GM10248 (cell line): ENCODE data around the gene EFCC1.

Experiments
- CTCF ChIA-PET: fragments of 300-600 bp; sonication (Branson Sonifier 250); formaldehyde crosslinking; extraction: SDS; loops from one replicate; lab custom pipeline; 2021; ENCODE audit warnings: antibody characterized with exemption; lab: Yijun Ruan, JAX
- POLR2A ChIA-PET: fragments of 350-650 bp; sonication (Branson Sonifier 250); formaldehyde crosslinking; extraction: SDS; loops from one replicate; lab custom pipeline; 2020; ENCODE audit warnings: antibody characterized with exemption; lab: Yijun Ruan, JAX
- DNase-seq: peaks from one replicate; pipeline ENCODE4 v3.0.0; 2012; ENCODE audit errors: extremely low spot score
- TF ChIP-seq, protein P1 (sequence below): IDR thresholded peaks from 2 replicates; pipeline ENCODE4 v1.5.1; 2012; ENCODE audit warnings: mild to moderate bottlenecking, low read depth; ENCODE audit errors: extremely low read depth, missing control alignments, control extremely low read depth

Gene EFCC1, protein sequence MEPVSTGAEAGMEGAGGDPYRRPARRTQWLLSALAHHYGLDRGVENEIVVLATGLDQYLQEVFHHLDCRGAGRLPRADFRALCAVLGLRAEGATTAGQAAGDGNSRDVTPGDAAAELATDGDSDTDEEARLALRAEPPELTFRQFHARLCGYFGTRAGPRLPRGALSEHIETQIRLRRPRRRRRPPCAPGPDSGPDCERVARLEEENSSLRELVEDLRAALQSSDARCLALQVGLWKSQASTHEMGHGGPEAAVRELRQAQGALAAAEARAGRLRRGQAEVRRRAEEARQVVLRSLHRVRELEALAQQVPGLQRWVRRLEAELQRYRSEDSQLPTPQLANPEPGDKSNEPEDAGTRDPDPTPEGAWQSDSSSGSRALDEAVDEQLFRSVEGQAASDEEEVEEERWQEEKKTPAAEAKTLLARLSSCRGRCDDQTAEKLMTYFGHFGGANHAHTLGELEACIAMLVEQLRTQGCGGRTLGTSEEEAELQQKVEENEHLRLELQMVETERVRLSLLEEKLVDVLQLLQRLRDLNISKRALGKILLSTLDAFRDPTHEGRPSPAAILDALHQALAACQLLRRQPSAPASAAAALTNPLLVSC

DNA sequence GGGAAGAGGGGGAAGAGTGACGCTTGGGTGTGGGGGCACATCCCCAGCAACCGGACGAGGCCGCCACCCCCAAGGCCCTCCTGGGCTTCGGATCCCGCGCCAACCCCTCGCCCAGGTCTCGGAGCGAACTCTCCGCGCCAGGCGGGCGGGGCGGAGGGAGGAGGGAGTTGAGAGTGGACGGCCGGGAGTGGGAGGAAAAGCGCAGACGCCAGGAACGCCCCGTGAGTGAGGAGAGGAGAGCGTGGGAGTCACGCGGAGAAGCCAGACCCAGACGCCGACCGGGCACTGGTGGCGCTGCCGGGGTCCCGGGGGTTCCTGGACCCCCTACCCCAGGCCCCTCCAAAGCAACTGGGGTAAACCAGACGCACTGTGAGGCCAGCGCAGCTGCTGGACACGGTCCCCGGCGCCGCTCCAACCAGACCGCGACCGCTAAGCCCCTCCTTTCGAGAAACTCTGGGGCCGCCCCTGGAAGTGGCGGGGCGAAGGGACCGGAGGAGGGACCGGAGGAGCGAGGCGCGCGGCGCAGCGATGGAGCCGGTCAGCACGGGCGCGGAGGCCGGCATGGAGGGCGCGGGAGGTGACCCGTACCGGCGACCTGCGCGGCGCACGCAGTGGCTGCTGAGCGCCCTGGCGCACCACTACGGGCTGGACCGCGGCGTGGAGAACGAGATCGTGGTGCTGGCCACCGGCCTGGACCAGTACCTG is at the start of gene EFCC1:
Gene EFCC1 (plus strand): TSS at position 204 of the 705 bp plus-strand sequence. CDS start 325 bp downstream, at position 529.
- TF ChIP-seq, protein P1, sequence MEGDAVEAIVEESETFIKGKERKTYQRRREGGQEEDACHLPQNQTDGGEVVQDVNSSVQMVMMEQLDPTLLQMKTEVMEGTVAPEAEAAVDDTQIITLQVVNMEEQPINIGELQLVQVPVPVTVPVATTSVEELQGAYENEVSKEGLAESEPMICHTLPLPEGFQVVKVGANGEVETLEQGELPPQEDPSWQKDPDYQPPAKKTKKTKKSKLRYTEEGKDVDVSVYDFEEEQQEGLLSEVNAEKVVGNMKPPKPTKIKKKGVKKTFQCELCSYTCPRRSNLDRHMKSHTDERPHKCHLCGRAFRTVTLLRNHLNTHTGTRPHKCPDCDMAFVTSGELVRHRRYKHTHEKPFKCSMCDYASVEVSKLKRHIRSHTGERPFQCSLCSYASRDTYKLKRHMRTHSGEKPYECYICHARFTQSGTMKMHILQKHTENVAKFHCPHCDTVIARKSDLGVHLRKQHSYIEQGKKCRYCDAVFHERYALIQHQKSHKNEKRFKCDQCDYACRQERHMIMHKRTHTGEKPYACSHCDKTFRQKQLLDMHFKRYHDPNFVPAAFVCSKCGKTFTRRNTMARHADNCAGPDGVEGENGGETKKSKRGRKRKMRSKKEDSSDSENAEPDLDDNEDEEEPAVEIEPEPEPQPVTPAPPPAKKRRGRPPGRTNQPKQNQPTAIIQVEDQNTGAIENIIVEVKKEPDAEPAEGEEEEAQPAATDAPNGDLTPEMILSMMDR = no peak
- ChIA-PET POLR2A (no interaction called here), CTCF (no interaction called here)
- DNase-seq = no peak

DNA sequence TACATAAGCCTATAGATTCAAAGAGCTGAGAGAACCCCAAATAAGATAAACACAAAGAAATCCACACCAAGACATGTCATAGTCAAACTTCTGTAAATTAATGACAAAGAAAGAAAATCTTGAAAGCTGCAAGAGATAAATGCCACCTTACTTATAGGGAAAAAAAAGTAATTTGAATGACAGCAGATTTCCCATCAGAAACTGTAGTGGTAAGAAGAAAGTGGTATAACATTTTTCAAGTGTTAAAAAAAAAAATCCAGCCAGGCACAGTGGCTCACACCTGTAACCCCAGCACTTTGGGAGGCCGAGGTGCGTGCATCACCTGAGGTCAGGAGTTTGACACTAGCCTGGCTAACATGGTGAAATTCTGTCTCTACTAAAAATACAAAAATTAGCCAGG is 44.7 kb upstream of the EFCC1 start:
- POLR2A ChIA-PET = no interaction called here
- DNase-seq = no peak
- CTCF ChIA-PET = interaction anchor here (1.5 to 1.8 kb wide), 2 partner anchors 14 to 427 kb away, joined by 3 to 6 read pairs; no protein-coding TSS in a partner anchor
- TF ChIP-seq, protein P1 = no peak

DNA sequence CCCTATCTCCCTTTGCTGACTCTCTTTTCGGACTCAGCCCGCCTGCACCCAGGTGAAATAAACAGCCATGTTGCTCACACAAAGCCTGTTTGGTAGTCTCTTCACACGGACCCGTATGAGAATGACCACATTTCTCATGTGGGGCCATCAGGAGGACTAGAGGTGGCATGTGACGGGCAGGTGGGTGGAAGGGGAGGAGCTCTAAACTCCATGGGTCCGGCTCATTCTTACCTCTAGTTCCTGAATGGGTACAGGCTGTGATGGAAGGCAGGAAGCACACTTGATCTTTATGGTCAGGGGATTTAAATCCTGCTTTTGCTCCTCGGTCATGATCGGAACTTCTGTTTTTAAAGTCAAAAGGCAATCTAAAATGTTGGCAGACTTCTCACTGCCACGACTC is 35.8 kb upstream of the EFCC1 start:
- POLR2A ChIA-PET = no interaction called here
- CTCF ChIA-PET = no interaction called here

DNA sequence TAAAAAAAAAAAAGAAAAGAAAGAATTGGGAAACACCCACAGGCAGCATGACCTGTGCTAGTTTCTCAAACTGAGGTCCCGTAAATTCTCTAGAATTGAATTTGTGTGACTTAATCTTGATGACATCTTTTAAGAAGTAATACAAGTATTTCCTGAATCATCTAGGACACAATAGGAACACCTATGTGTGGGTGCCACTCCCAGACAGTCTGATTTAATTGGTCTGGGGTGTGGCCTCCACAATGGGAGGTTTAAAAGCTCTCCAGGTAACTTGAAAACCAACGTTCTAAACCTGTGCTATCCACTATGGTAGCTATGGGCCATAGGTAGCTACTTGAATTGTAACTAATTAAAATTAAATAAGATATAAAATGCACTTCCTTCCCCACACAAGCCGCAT is 35.3 kb upstream of the EFCC1 start:
- ChIA-PET POLR2A (no interaction called here), CTCF (interaction anchor here (1.0 to 1.5 kb wide), 3 partner anchors 16 to 279 kb away, joined by 3 read pairs; no protein-coding TSS in a partner anchor)
- TF ChIP-seq, protein P1 = no peak
- DNase-seq = no peak

More for the DNA sequence above, 35.8 kb upstream of the EFCC1 start:
- TF ChIP-seq, protein P1 = no peak
- DNase-seq = no peak

DNA sequence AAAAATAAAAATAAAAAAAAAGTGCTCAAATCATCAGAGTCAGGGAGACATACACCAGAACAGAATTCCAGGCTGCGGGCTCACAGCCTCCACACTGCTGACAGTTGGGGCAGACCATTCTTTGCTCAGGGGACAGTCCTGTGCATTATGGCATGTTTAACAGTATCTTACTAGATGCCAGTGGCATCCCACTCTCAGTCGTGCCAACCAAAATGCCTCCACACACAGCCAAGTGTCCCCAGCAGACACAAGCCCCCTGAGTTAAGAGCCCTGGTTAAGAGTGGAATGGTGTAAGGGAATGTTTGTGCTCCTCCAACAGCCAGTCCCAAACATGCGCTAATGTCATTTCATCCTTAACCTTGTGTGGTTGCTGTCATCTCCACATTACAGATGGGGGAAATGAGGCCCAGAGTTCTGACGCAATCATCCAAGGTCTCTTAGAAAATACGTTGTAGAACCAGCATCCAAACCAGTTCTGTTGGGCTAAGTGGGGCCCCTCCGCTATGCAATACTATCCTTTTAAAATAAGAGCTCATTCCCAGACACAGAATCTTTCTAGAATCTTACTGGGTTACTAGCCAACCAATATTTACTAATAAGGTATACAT is 33.3 kb upstream of the EFCC1 start:
- ChIA-PET CTCF (interaction anchor here (5.9 kb wide), 1 partner anchor 278 kb away, joined by 108 read pairs; no protein-coding TSS in a partner anchor), POLR2A (no interaction called here)

More for the DNA sequence above, 33.3 kb upstream of the EFCC1 start:
- no peak for DNase-seq
- TF ChIP-seq, protein P1 = no peak
